Mononuclear cell (primary cell): Measurements from ENCODE around the gene SH2D7. TPM values are rescaled to one million over a fixed set of nuclear protein-coding genes. Genes with fewer than 3 reads are reported as not detected.

Experiments used
- H3K27me3 ChIP-seq: 2 replicates; pipeline ENCODE4 v1.6.0; 2011; ENCODE audit warnings: low read length, control low read depth; ENCODE audit not compliant: insufficient read depth
- H3K4me1 ChIP-seq: 2 replicates; pipeline ENCODE4 v1.5.1; 2011; ENCODE audit warnings: mild to moderate bottlenecking, low read length, control low read depth; ENCODE audit not compliant: insufficient read depth
- H3K4me3 ChIP-seq: 2 replicates; pipeline ENCODE4 v1.5.1; 2011; ENCODE audit warnings: mild to moderate bottlenecking, low read length, moderate library complexity
- H3K9me3 ChIP-seq: 2 replicates; pipeline ENCODE4 v1.5.1; 2011; ENCODE audit warnings: low read depth, mild to moderate bottlenecking, control low read depth, low read length
- total RNA-seq: library from RNA; depleted of rRNA; stranded (reverse); fragments of >200 nt; gene quantifications from one replicate; pipeline ENCODE4 v1.2.3, GENCODE V29; 2012

SH2D7 gene
- total RNA-seq, 1 donor = not detected

DNA sequence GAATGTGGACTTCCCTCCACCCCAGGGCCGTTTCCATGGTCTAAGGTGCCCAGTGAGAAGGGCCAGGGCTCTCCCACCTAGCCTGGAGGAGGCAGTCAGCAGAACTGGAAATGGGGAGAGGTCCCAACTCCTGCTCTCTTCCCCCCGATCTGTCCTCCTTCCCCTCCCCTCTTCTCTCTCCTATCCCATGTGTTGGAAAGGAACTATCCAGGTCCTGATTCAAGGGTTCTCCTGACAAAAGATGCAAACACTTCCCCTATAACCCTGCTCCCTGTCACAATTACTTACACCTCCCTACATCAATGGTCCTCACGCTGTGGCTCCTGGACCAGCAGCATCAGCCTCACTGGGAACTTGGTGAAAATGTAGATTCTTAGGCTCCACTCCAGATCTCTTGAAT, 32.9 kb downstream of the SH2D7 start:
- Histone ChIP-seq H3K27me3 (no peaks in the 10 kb centered on the region), H3K4me1 (no peaks in the 10 kb centered on the region), H3K9me3 (no peaks in the 10 kb centered on the region), H3K4me3 (no peak overlapping the region)

DNA sequence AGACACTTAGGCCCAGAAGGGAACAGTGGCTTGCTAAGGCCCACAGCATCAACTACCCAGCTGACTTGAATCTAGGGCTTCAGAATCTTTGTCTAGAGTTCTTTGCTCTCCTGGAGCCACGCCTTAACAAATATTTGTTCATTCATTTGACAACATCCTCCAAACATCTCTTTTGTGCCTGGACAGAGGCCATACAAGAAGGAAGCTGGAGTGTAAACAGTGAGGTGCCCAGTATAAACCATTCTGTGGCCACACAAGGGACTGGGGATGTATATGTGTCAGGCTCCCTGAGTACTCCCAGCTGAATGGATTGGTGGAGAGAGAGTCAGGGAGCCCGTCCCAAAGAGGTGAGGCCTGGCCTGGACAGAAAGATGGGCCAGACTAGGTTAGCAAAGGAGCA, 35.5 kb downstream of the SH2D7 start:
- peaks cover 13% of the 10 kb centered on the region for H3K4me1 ChIP-seq
- no peaks in the 10 kb centered on the region for H3K9me3 ChIP-seq
- no peak overlapping the region for H3K4me3 ChIP-seq
- H3K27me3 ChIP-seq = no peaks in the 10 kb centered on the region

DNA sequence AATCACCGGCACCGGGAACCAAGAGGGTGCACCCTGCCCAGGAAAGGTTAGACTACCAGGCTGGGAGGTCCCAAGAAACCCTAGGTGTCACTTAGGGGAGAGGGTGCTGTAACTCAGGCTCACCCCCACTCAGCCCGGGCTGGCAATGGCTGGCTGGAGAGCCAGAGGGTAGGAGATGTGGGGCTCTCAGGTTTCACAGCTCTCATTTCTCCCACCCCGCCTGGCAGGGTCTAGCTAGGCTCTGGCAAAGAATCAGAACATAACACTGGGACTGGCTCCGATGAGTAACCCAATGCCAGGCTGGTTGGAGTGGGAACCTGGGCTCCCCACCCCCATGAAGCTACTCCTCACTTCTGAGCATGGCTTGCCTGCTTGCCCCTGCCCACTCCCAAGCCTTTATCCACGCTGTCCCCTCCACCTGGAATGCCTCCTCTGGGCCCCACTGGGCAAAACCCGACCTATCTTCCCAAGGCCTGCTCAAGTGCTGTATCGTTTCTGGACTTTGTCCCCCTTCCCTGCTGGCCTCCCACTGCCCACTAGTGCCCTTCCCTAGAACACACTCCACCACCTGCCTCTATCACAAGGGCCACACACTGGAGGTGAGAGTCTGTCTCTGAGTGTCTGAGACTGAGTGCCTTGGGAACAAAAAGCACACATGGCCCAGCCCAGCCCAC, 36.9 kb downstream of the SH2D7 start:
- Histone ChIP-seq H3K27me3 (no peaks in the 10 kb centered on the region), H3K9me3 (no peaks in the 10 kb centered on the region), H3K4me3 (no peak overlapping the region), H3K4me1 (peaks cover 13% of the 10 kb centered on the region)

DNA sequence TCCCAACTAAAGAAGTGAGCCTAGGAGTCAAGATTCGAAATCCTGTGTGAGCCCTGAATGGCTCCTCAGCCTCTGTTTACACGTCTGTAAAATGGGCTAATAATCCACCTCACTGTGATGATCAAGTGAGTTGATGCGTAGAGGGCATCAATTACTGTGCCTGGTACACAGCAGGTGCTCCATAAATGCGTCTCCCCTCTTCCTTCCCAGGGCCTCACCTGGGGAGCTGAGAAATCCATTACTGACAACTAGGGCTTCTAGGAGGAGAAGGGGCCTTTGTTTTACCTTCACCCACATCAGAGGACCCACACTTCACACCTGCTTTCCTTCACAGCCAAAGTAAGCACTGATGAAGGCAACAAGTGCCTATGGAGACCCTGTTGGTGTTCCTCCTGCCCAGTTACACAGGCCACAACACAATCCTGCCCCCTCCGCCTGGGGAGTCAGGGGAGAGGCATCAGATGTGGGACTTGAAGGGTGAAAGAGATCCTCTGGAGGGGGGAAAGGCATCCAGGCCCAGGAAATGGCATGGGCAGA, 37.5 kb downstream of the SH2D7 start:
- H3K27me3 ChIP-seq = no peaks in the 10 kb centered on the region

DNA sequence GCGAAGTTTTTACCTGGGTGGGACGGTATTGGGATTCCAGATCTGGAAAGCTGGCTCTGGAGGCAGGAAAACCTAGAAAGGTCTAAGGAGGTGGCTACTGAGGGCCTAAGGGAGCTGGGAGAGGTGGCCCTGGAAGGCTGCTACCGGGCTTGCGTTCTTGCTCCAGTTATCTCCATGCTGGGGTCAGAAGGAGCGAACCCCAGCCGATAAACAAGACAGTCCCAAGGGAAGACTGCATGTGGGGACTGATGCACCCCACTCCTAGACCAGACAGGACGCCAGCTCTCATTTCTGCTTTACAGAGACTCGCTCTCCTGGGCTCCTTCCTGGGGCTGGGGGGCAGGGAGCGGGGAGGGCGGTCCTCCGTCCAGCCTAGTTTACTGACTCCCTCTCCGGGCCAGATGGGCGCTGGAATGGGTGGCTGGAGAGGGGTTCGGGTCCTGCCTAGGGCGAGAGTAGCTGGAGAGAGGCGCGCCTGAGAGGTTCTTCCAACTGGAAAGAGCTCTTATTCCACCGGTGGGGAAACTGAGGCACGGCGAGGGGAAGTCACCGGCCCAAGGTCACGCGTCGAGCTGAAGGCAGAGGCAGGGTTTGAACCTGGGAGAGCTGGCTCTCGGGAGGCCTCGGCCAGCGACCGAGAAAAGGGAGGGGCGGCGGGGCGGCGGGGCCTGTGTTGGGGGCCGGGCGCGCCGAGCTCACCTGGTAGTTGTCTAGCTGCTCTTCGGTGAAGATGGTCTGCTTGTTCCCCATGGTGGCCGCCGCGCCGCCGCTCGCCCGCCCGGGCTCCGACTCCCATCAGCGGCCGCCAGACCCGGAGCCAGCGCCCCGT, 38.3 kb downstream of the SH2D7 start:
- Histone ChIP-seq H3K4me1 (peaks cover 13% of the 10 kb centered on the region), H3K4me3 (peak overlapping the region; percentile 59), H3K9me3 (no peaks in the 10 kb centered on the region), H3K27me3 (no peaks in the 10 kb centered on the region)

More for the DNA sequence above, 37.5 kb downstream of the SH2D7 start:
- no peak overlapping the region for H3K4me3 ChIP-seq
- H3K9me3 ChIP-seq = no peaks in the 10 kb centered on the region
- H3K4me1 ChIP-seq = peaks cover 13% of the 10 kb centered on the region

DNA sequence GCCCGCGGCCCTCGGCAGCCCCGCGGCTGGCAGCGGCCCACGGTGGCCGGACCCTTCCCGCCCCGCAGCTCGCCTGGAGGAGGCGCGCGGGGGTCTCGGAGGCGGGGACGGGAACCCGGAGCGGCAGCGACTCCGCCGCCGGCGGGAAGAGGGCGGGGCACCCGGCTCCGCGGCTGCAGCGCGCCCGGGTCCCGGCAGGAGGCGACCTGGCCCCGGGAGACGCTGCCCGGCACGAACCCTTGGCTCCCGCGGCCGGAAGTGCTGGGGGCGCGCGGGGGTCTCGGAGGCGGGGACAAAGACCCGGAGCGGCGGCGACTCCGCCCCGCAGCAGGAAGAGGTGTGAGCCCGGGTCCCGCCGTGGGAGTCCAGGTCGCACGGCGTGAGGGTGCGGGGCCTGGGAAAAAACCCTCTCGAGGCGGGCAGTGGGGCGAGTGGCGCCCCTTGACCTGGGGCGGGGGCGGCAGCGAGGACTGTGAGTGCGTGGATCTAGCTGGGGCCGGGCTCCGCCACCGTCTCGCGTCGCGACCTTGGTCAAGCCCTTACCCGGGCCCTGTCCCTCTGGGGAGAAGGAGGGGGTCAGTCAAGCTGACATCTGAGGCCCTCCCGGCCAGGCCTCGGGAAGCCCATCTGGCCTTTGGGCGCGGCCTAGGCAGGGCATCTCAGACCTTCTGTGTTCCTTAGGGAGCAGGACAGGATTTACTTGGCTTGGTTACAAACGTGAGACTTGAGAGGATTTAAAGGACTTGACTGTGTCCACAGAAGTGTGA, 39.1 kb downstream of the SH2D7 start, which contains the start of gene CIB2:
TSS of gene CIB2 (minus strand) at position 151 of the 767 bp plus-strand sequence. CDS start 230 bp downstream, outside the sequence.
- H3K4me1 ChIP-seq = peaks cover 13% of the 10 kb centered on the region
- no peaks in the 10 kb centered on the region for H3K27me3 ChIP-seq
- H3K9me3 ChIP-seq = no peaks in the 10 kb centered on the region
- H3K4me3 ChIP-seq = peak within 1 kb of the TSS; percentile 59

DNA sequence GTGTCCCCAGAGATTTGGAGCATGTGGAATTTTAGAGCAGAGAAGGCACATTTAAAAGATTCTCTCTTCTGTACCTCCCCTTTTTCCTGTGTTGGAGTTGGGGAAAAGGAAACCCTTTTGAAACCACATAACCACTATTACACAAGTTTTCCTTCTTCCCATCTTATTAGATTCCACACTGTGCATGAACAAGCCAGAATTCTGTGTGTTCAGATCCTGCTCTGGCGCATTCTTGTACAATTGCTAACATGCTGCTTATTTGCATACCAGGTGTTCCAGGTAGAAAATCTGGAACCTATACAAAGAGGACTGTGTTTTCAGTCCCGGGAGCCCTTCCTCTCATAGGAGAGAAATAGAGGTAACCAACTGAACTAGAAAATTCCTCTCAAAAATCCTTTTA, 41.4 kb downstream of the SH2D7 start:
- Histone ChIP-seq H3K9me3 (no peaks in the 10 kb centered on the region), H3K4me3 (no peak overlapping the region), H3K4me1 (peaks cover 13% of the 10 kb centered on the region), H3K27me3 (no peaks in the 10 kb centered on the region)

DNA sequence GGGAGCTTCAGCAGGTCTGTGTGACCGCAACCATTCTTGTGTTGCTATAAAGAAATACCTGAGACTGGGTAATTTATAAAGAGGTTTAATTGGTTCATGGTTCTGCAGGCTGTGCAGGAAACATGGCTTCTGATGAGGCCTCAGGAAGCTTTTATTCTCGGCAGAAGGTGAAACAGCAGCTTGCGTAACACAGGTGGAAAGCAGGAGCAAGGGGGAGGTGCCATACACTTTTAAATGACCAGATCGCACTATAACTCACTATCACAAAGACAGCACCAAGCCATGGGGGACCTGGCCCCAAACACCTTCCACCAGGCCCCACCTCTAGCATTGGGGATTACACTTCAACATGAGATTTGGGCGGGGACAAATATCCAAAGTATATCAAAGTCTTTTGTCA, 47.2 kb downstream of the SH2D7 start:
- no peaks in the 10 kb centered on the region for H3K4me1 ChIP-seq
- H3K27me3 ChIP-seq = no peaks in the 10 kb centered on the region
- H3K4me3 ChIP-seq = no peak overlapping the region
- no peaks in the 10 kb centered on the region for H3K9me3 ChIP-seq

DNA sequence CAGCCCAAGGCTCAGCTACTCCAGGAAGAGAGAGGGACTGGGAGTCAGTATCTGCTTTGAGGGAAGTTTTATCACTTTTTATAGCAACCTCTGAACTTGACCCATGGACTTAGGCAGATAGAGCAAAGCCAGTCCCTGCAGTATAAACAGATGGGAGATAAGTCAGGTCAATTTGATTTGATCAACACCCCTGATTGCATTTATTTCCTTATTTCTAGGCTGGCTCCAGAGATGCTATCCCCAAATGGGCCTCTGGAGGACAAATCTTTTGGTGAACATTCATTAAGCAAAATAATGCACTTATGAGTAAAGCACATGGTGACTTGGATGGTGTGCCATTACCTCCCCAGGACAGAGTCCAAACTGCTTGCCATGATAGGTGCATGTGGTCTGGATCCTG, 47.9 kb downstream of the SH2D7 start:
- Histone ChIP-seq H3K9me3 (no peaks in the 10 kb centered on the region), H3K4me3 (no peak overlapping the region), H3K4me1 (no peaks in the 10 kb centered on the region), H3K27me3 (no peaks in the 10 kb centered on the region)

DNA sequence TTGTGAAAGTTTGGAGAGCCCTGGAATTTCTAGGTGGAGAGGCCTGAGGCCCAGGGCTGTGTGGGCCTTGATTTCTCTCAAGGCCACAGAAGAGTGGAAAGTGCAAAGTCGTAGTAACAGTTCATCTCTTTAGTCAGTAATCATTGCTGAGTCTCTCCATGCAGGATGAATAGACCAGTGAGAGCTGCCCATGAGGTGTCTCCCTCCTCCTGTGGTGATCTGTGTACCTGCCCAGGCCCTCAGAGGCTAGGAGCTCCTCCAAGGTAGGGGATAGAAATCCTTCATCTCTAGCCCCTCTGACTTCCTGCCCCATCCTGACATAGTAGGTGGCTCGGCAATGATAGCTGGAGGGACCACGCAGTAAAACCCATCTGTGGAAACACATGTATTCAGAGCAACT, 50.0 kb downstream of the SH2D7 start:
- Histone ChIP-seq H3K4me1 (no peaks in the 10 kb centered on the region), H3K4me3 (no peak overlapping the region), H3K9me3 (no peaks in the 10 kb centered on the region), H3K27me3 (no peaks in the 10 kb centered on the region)

DNA sequence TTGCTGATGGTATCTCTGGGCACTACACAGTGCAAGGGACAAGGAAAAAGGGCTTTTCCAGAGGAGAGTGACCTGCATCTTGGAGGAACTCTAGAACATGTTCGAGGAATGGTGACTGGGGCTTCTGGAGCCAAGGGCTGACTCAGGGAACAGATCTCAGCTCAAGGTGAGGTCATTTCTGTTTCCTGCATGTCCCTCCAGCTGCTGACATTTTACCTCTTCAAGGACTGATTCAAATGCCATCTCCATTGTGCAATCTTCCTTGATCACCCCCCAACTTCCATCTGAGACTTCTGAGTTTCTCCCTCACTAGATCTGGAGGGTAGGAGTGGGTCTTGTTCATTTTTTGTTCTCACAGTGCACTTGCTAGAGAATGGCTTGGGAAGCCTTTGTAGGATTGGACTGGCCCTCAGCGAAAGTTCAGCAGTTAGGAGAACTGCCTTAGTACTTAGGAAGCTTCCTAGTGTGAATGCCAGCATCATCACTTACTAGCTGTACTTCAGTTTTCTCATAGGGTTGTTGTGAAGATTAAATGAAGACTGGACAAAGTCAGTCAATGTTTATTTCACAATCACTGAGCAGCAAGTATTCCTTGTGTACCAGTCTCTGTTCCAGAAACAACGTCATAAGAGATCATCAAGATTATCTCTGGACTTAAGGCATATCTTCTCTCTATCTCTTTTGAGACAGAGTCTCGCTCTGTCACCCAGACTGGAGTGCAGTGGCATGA, 54.2 kb downstream of the SH2D7 start:
- H3K4me3 ChIP-seq = no peak overlapping the region
- peaks cover 24% of the 10 kb centered on the region for H3K4me1 ChIP-seq

DNA sequence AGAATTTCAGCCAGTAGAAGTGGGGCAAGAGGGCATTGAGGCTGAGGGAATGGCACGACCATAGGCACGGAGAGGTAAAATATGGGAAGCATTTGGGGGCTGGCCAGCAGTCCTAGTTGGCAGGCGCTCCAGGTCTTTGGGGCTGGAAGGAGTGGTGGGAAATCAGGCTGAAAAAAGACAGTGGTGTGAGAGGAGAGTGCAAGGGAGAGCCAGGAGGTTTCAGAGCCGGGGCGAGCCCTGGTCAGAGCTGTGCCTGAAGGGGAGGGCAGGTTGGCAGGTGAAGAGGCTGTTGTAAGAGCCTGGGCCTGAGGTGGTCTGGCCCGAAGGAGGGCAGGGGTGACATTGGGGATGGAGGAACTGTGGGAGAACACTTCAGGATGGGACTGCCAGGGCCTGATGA, 55.2 kb downstream of the SH2D7 start:
- Histone ChIP-seq H3K4me1 (peaks cover 24% of the 10 kb centered on the region), H3K27me3 (no peaks in the 10 kb centered on the region), H3K4me3 (no peak overlapping the region), H3K9me3 (no peaks in the 10 kb centered on the region)

More for the DNA sequence above, 54.2 kb downstream of the SH2D7 start:
- no peaks in the 10 kb centered on the region for H3K9me3 ChIP-seq
- no peaks in the 10 kb centered on the region for H3K27me3 ChIP-seq

DNA sequence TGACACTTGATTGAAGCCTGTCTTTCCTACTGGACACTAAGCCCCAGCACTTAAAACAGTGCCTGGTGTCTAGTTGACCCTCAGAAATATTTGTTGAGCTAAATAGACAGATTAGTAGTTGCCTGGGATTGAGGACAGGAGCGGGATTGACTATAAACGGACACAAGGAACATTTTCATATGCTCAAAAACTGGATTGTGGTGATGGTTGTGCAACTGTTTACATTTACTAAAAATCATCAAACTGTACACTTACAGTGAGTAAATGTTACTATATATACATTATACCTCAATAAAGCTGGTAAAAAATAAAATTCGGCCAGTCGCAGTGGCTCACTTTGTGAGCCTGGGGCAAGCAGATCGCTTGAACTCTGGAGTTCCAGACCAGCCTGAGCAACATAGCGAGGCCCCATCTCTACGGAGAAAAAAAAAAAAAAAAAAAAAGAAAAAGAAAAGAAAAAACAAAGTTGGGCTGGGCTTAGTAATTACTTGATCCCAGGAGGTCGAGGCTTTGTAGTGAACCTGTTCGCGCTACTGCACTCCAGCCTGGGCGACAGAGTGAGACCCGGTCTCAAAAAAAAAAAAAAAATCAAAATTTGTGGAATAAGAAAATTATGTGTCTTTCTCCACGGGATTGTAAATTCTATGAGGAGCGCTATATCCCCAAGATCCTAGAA, 56.2 kb downstream of the SH2D7 start:
- H3K9me3 ChIP-seq = no peaks in the 10 kb centered on the region
- peak overlapping the region; percentile 83 for H3K4me3 ChIP-seq
- no peaks in the 10 kb centered on the region for H3K27me3 ChIP-seq

More for the DNA sequence above, 56.2 kb downstream of the SH2D7 start:
- H3K4me1 ChIP-seq = peaks cover 24% of the 10 kb centered on the region
